GM18508 (cell line): Measurements from ENCODE around the gene GALNT17.

Source experiments
- ATAC-seq: cut with Tn5 transposase; IDR thresholded peaks from one replicate; pipeline ENCODE4 v1.9.1; 2021; ENCODE audit warnings: moderate number of reproducible peaks; ENCODE audit not compliant: insufficient read depth, unreplicated experiment

GALNT17 gene

GRCh38 chr7:71753956-71754664 is 622.2 kb downstream of the GALNT17 start:
- no peak for ATAC-seq

GRCh38 chr7:71754828-71755227 is 622.9 kb downstream of the GALNT17 start:
- no peak for ATAC-seq

- no peak for ATAC-seq
Observed at GRCh38 chr7:71761336-71761735, 629.4 kb downstream of the GALNT17 start.
